GM12873 (cell line): Measurements from ENCODE around the gene MSRB1.

Experiments used
- CTCF ChIP-seq: IDR thresholded peaks from 2 replicates; pipeline ENCODE4 v1.5.1; 2012; ENCODE audit warnings: low read depth, mild to moderate bottlenecking, moderate library complexity, low read length, control low read depth; ENCODE audit not compliant: insufficient read depth; ENCODE audit errors: missing control alignments

Gene MSRB1

DNA sequence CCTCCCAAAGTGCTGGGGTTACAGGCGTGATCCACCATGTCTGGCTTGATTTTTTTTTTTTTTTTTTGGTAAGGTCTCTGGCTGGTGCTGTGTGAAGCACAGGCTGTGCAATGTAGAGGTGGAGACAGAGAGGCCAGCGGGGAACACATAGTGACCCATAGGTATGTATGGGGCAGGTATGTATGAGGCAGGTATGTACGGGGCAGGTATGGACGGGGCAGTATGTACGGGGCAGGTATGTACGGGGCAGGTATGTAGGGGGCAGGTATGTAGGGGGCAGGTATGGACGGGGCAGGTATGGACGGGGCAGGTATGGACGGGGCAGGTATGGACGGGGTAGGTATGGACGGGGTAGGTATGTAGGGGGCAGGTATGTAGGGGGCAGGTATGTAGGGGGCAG is 6.5 kb upstream of the MSRB1 start:
- TF ChIP-seq CTCF: no peak

GRCh38 chr16:1947369-1947670 is 4.3 kb upstream of the MSRB1 start:
- TF ChIP-seq CTCF: no peak

DNA sequence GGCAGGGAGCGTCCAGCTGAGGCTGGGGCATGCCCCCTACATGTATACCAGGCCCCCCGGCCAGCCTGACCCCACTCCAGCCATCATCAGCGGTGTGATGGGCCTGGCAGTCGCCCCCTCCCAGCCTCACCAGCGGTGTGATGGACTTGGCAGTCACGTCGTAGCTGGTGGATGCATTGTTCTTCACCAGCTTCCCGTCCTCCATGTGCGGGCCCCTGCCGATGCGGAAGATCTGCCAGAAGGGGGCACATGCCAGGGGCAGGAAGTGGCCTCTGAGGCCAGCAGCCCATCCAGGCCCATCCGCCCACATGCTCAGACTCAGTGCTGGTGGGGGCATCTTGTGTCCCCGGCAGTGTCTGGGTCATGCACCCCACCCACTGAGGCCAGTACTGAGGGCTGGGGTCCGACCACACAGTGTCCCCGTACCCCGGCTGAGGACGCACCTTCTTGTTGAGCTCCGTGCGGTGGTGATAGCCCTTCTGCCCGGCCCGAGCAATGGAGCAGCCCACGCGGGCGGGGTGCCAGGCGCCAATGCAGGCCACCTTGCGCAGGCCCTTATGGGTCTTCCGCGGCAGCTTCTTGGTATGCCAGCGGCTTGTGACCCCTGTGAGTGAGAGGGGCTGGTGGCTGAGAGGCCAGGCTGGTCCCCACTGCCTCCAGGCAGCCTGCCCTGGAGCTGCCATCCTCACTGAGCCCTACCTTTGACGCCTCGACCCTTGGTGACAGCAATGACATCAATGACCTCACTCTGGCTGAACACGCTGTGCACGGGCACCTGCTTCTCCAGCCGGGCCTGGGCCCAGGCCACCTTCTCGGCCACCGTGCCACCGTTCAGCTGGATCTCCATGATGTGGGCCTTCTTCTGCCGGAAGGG is 3.7 kb upstream of the MSRB1 start:
- TF ChIP-seq CTCF: no peak

DNA sequence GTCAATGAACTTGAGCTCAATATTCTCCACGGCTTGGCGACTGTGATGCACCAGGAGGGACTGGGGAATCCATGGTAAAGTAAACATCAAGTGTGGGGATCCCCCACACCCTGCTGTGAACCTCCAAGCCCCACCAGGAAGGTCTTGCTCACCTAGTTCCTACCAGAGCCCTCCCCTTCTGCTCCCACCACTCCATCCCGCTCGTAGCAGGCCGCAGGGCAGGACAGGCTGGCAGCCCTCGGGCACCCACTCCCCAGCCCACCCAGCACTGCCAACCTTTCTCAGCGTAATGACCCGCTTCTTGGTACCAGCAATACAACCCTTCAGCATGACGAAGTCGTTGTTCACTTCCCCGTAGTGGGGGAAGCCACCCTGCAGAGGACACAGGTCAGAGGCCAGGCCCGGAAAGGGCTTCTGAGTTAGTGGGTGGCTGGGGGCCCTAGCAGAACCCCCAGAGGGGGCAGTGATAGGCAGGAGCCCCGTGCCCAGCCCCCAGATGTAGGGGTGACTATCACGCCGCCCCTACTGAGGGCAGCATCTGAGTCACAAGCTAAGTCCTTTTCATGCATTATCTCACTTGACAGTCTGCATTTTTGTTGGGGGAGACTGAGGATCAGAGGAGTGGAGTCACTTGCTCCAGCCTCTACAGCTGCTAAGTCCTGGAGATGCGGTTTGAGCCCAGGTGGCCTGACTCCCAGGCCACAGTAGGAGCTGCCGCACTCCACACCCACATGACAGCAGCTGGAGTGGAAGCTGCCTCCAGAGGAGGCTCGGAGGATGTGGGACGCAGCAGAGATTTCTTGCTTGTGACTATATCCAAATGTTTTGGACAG is 2.8 kb upstream of the MSRB1 start:
- no peak for TF ChIP-seq CTCF

GRCh38 chr16:1944612-1945199 is 1.7 kb upstream of the MSRB1 start:
- no peak for TF ChIP-seq CTCF

- TF ChIP-seq CTCF: no peak
Observed at GRCh38 chr16:1942047-1942809, 771 bp downstream of the MSRB1 start.
